ENCODE results near the gene USF3. TPM values are rescaled to one million over a fixed set of nuclear protein-coding genes. Genes with fewer than 3 reads are reported as not detected.

USF3 gene
- total and polyA plus RNA-seq, 2 of the 8 experiments (the other 6 are each of a cell fraction or from before 2014, with no cell fraction given): 9.6 to 18.5 TPM

GRCh38 chr3:113617726-113618125, 78.7 kb downstream of the USF3 start:
- H3K4me1 ChIP-seq (replicated peaks in 1 of 4; ENCODE audit: control insufficient read depth in 3 of 4, insufficient read depth in 4 of 4, low read length in 3 of 4): no peaks in the 10 kb centered on the region
- no peaks in the 10 kb centered on the region for H3K79me2 ChIP-seq (ENCODE audit: control insufficient read depth in 1 of 2, insufficient read depth in 2 of 2, low read length in 2 of 2)
- H3K27me3 ChIP-seq (replicated peaks in 1 of 4; ENCODE audit: control insufficient read depth in 3 of 4, extremely low read depth in 1 of 4, insufficient read depth in 3 of 4, low read length in 3 of 4): no peaks in the 10 kb centered on the region; a peak in 1 of 7 replicates
- no peak overlapping the region for H2AK5ac ChIP-seq (ENCODE audit: low read depth, low read length)
- FAIRE-seq (no peak), DNase-seq (ENCODE audit: low read depth in 1 of 2, low spot score in 2 of 2) (no peak)
- CTCF ChIA-PET (ENCODE audit: partially characterized antibody): interaction anchor here (1.0 to 3.8 kb wide), 2 partner anchors 10 to 124 kb away, joined by 3 to 12 read pairs; no protein-coding TSS in a partner anchor
- 85% methylated on average over 2 of the region's 2 CpGs; no CpG with 5 or more reads in 1 of the 2 experiments for WGBS, 2 experiments (ENCODE audit: extremely low coverage in 1 of 2, insufficient coverage in 1 of 2, insufficient read length in 1 of 2, insufficient replicate concordance in 2 of 2, low coverage in 1 of 2, low lambda C conversion rate in 2 of 2, missing lambda C conversion rate in 1 of 2)
- POLR2A ChIA-PET (ENCODE audit: partially characterized antibody): no interaction called here
- no peak overlapping the region for H3K14ac ChIP-seq (ENCODE audit: insufficient read length)
- no peak overlapping the region for H2BK5ac ChIP-seq (ENCODE audit: low read depth, low read length)
- H2BK120ac ChIP-seq (replicated peaks; ENCODE audit: low read depth, low read length): no peak overlapping the region
- H3K4me2 ChIP-seq (ENCODE audit: insufficient read depth in 1 of 2, low read depth in 2 of 2, low read length in 2 of 2): no peak overlapping the region
- no peaks in the 10 kb centered on the region for H3K9me3 ChIP-seq (ENCODE audit: insufficient read depth in 2 of 2, low read depth in 1 of 2, low read length in 1 of 2)
- TF ChIP-seq ATF2 (IDR thresholded peaks at IDR 0.05; ENCODE audit: low read length) (no peak), EZH2 (IDR thresholded peaks at IDR 0.05; ENCODE audit: low read depth, low read length, severe bottlenecking) (no peak), TBP (IDR thresholded peaks at IDR 0.05; ENCODE audit: low read depth, low read length) (no peak), EP300 (IDR thresholded peaks at IDR 0.05; ENCODE audit: borderline replicate concordance in 1 of 2, low read depth in 2 of 2, low read length in 2 of 2) (no peak)
- H4K91ac ChIP-seq (replicated peaks; ENCODE audit: insufficient read length, low read length): no peak overlapping the region
- no peak overlapping the region for H3K23ac ChIP-seq (ENCODE audit: insufficient read length)
- H2BK12ac ChIP-seq (ENCODE audit: low read depth, low read length): no peak overlapping the region
- H3K36me3 ChIP-seq (ENCODE audit: control insufficient read depth in 2 of 4, insufficient read depth in 4 of 4, low read length in 3 of 4): no peaks in the 10 kb centered on the region
- H3K27ac ChIP-seq (ENCODE audit: low read depth, low read length): no peak overlapping the region; the same call in 1 of the 2 replicates
- H3K9ac ChIP-seq (replicated peaks in 1 of 4; ENCODE audit: extremely low read depth in 1 of 4, low read depth in 3 of 4, low read length in 3 of 4): no peak overlapping the region
- H3K18ac ChIP-seq (ENCODE audit: extremely low read depth, low read length): no peak overlapping the region
- no peak overlapping the region for H4K5ac ChIP-seq (ENCODE audit: insufficient read length, low read depth, low read length)
- H2BK15ac ChIP-seq (ENCODE audit: low read length): no peak overlapping the region
- H3K4me3 ChIP-seq (ENCODE audit: extremely low read depth in 1 of 4, insufficient read depth in 2 of 4, low read depth in 3 of 4, low read length in 4 of 4): no peak overlapping the region
- no peaks in the 10 kb centered on the region for H3K79me1 ChIP-seq (ENCODE audit: low read depth, low read length)
- no peaks in the 10 kb centered on the region for H4K20me1 ChIP-seq (replicated peaks in 1 of 2; ENCODE audit: control insufficient read depth in 1 of 2, insufficient read depth in 2 of 2, low read length in 2 of 2)
- no peak overlapping the region for H2AFZ ChIP-seq (ENCODE audit: low read length)
- H2BK20ac ChIP-seq (ENCODE audit: low read length): no peak overlapping the region
- H3K56ac ChIP-seq (replicated peaks; ENCODE audit: insufficient read length, low read depth, low read length): no peak overlapping the region
- no peaks in the 10 kb centered on the region; the same call in 1 of the 2 replicates for H3K23me2 ChIP-seq (ENCODE audit: low read depth, low read length)
- H3K4ac ChIP-seq (replicated peaks; ENCODE audit: insufficient read length, low read depth, low read length): no peak overlapping the region
- no peak overlapping the region for H4K8ac ChIP-seq (ENCODE audit: extremely low read depth, insufficient read depth, low read length)

Measured in H1 (cell line).